D721Med (cell line): ENCODE results near the gene EIF3L.
A peak's percentile ranks its signal among the peaks of the same experiment; 100 is the strongest.

Experiments used
- DNase-seq: peaks from one replicate; pipeline ENCODE4 v3.0.0; 2011; ENCODE audit warnings: low spot score; ENCODE audit not compliant: insufficient read length
- FAIRE-seq: peaks from 2 replicates; lab custom pipeline; 2011; peaks lifted over from hg19 to GRCh38; lab: Jason Lieb, UNC
- TF ChIP-seq, protein P1 (sequence below): IDR thresholded peaks from 2 replicates; pipeline ENCODE4 v1.5.1; 2012; ENCODE audit warnings: mild to moderate bottlenecking, control low read depth; ENCODE audit not compliant: insufficient read depth; ENCODE audit errors: missing control alignments

EIF3L gene

DNA sequence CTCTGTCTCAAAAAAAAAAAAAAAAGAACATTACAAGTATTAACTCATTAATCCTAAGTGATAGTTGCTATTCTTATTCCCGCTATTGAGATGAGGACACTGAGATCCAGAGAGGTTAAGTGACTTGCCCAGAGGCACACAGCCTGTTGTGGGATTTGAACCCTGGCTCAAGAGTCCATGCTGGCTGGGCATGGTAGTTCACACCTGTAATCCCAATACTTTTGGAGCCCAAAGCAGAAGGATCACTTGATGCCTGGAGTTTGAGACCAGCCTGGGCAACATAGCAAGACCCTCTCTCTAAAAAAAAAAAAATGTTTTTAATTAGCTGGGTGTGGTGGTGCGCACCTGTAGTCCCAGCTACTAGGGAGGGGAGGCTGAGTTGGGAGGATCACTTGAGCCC lies 37.4 kb upstream of the EIF3L start:
- TF ChIP-seq, protein P1, sequence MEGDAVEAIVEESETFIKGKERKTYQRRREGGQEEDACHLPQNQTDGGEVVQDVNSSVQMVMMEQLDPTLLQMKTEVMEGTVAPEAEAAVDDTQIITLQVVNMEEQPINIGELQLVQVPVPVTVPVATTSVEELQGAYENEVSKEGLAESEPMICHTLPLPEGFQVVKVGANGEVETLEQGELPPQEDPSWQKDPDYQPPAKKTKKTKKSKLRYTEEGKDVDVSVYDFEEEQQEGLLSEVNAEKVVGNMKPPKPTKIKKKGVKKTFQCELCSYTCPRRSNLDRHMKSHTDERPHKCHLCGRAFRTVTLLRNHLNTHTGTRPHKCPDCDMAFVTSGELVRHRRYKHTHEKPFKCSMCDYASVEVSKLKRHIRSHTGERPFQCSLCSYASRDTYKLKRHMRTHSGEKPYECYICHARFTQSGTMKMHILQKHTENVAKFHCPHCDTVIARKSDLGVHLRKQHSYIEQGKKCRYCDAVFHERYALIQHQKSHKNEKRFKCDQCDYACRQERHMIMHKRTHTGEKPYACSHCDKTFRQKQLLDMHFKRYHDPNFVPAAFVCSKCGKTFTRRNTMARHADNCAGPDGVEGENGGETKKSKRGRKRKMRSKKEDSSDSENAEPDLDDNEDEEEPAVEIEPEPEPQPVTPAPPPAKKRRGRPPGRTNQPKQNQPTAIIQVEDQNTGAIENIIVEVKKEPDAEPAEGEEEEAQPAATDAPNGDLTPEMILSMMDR = no peak
- FAIRE-seq = no peak
- no peak for DNase-seq

DNA sequence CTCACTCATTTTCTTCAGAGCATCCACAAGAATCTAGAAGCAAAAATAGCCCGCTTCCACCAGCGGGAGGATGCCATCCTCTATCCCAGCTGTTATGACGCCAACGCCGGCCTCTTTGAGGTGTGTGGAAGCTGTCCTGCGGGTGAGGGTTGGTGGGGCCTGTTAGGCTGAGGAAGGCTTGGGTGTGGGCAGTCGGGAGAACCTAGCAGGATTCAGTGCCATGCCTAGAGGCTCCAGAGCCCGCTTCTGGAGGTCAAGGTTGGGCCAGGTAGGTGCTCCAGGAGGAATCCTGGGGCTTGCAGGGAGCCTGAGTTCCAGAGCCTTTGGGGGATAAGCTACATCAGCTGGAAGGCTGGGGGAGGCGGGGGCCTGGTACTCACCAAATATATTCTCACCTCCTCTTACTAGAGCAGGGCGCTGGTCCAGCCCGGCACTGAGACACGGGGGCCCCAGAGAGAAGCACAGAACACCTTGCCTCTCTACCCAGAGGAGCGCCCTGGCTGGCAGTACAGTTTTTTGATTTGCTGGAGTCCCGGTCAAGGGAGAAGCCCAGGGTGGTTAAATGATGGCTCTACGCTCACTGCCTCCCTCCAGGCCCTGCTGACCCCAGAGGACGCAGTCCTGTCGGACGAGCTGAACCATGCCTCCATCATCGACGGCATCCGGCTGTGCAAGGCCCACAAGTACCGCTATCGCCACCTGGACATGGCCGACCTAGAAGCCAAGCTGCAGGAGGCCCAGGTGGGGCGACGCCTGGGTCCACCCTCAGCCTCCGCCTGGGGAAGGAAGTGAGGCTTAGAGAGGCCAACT lies 36.1 kb upstream of the EIF3L start:
- TF ChIP-seq, protein P1 = no peak
- FAIRE-seq (no peak), DNase-seq (no peak)

DNA sequence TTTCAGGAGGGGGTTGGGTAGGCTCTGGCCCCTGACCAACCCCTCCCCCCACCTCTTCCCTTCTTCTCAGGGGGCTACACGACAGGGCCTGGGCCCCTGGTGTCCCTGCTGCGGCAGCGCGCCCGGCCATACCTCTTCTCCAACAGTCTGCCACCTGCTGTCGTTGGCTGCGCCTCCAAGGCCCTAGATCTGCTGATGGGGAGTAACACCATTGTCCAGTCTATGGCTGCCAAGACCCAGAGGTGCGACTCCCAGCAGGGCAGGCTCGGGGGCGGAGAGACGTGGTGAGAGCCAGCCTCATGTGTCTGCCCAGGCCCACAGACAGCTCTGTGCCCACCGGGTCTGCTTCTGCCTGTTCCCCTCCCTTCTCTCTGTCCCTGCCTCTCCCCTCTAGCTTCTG lies 33.6 kb upstream of the EIF3L start:
- DNase-seq (no peak), FAIRE-seq (no peak)
- TF ChIP-seq, protein P1 = no peak

DNA sequence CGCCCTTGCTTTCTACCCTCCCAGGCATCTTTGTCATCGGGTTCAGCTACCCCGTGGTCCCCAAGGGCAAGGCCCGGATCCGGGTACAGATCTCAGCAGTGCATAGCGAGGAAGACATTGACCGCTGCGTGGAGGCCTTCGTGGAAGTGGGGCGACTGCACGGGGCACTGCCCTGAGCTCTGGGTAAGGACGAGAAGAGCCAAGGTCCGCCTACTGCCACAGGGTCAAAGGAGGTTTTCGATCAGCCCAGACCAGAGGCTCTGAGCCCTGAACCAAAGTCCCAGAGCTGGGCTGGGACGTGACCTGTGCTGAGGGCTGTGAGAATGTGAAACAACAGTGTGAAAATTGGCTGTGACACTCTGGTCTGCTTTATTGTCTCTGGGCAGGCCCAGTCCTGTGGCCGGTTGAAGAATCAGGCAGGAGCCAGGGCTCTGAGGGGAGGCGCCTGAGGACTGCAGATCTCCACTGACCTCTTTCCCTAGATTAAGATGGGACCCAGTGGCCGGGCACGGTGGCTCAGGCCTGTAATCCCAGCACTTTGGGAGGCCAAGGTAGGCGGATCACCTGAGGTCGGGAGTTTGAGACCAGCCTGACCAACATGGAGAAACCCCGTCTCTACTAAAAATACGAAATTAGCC lies 32.6 kb upstream of the EIF3L start:
- FAIRE-seq = no peak
- TF ChIP-seq, protein P1 = no peak

DNA sequence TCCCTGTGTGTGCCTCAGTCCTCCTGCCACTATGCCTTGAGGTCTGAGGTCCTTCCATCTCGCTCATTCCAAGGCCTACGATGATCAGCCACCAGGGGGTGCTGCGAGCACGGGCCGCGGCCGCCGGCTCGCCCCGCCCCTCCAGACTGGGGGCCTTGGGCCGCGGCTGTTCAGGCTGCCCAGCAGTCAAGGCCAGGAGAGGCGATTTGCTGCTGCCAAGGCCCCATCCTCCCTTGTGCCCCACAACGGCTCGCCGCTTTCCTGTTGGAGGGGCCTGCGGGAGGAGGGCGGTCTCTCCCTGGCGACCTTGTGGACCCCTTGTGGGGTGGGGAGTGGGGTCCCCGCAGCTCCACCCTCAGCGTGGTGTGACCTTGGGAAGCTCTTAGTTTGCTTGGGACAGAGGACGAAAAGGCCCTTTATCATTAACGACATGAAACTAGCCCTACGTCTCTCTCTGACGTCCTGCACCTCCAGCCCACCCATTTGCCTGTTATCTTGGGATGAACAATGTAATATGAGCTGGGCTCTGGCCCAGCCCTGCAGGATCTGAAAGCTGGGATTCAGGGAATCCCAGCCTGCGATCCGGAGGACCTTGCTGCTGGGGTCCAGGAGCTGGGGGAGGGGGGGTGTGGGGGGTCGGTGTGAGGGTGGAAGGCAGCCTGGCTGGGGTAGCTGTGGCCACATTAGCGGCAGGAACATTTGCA lies 31.4 kb upstream of the EIF3L start:
- DNase-seq = peak; percentile 69
- TF ChIP-seq, protein P1 = peak; percentile 82
- no peak for FAIRE-seq

More for the DNA sequence above, 32.6 kb upstream of the EIF3L start:
- DNase-seq = peak; percentile 2

DNA sequence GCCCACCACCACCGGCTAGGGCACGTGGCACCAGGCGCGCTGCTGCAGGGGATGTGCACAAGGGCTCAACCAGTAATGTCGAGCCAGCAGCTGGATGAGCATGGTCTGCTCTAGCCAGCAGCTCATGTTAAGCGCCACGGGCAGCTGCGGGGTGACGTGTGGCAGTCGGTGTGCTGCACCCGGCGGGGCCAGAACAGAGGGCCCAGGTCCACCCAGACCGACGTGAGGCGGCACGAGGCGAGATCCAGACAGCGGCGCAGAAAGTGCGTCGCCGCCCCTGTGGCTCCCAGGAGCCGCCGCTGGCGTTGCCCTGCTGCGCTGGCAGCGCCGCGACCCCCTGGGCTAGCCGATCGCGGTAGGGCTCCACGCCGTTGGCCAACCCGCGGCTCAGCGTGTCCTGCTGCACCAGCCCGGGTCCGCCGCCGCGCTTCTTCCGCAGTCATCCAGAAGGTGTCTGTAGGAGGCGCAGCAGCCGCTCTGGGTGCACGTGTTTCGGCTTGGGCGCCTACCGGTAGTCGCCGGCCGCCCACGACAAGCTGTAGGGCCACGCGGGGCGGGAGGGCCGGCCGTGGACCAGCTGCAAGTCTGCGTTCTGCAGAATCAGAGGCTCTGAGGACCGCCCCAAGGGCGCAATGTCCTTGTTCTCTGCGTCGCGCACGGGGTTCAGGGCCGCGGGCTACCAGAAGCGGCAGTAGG lies 30.7 kb upstream of the EIF3L start:
- DNase-seq (no peak), FAIRE-seq (no peak)
- TF ChIP-seq, protein P1 = no peak
